Tibial nerve (tissue), 4 donors: Measurements from ENCODE around the gene KCNH8.

Experiments used
- CTCF ChIP-seq, 5 experiments: fragments of 200-600 bp in 3 of 5; fragments of 450-650 bp in 2 of 5; sonication (generic) in 3 of 5; IDR thresholded peaks; one replicate each; pipeline ENCODE4 v1.5.1; 2016 to 2019; ENCODE audit warnings: antibody characterized with exemption in 5 of 5, mild to moderate bottlenecking in 3 of 5, moderate library complexity in 2 of 5
- EP300 ChIP-seq, 2 donors: sonication (generic); formaldehyde crosslinking; IDR thresholded peaks; one replicate each; pipeline ENCODE4 v1.6.1; 2017; ENCODE audit warnings: antibody characterized with exemption in 2 of 2, mild to moderate bottlenecking in 1 of 2
- POLR2A ChIP-seq, 2 donors: fragments of 450-650 bp; IDR thresholded peaks; one replicate each; pipeline ENCODE4 v1.6.1; 2017; ENCODE audit warnings: antibody characterized with exemption in 2 of 2, mild to moderate bottlenecking in 2 of 2, moderate library complexity in 2 of 2

DNA sequence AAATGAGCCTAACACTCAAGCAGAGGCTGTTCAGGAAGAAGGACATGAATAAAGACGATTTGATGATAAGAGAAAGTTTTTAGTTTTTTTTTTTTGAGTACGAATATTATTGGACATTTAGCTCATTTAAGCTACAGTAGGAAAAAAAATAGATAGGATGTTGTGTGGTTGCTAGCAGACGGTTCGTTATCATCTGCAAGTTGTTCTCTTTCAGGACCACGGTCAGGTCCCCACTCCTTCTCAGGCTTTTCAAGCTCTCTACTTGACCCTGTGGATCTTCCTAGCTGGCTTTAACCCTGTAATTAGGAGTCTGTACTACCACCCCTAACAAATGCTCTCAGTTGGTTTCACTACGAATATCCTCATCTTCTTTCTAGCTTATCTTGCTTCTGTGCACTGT, 1.1 kb downstream of the KCNH8 start:
- TF ChIP-seq CTCF (IDR thresholded peaks at IDR 0.05) (no peak), EP300 (IDR thresholded peaks at IDR 0.05) (no peak), POLR2A (IDR thresholded peaks at IDR 0.05) (no peak)
